ENCODE data around the gene DONSON.
A peak's percentile ranks its signal among the peaks of the same experiment; 100 is the strongest.

DONSON gene

GRCh38 chr21:33542640-33543504 is 45.6 kb downstream of the DONSON start, which contains the start of gene SON (continued):
- TF ChIP-seq ZNF266 (tag by site-specific recombination; IDR thresholded peaks at IDR 0.05; ENCODE audit: low read depth), result no peak
- peak; percentile 84 for TF ChIP-seq ZFHX2 (tag by site-specific recombination; conservative IDR thresholded peaks at IDR 0.05)
- 0 out of 2 replicates have a peak, but pooled peaks have one; percentile 31 for TF ChIP-seq AEBP2 (tag by site-specific recombination; IDR thresholded peaks at IDR 0.05; ENCODE audit: borderline replicate concordance)
- TF ChIP-seq PRDM2 (tag by site-specific recombination; IDR thresholded peaks at IDR 0.05; ENCODE audit: borderline replicate concordance), result no peak
- 0 out of 2 replicates have a peak, but pooled peaks have one; percentile 12 for TF ChIP-seq ZNF518A (tag by site-specific recombination; conservative IDR thresholded peaks at IDR 0.05; ENCODE audit: low read depth)
- no peak for TF ChIP-seq PRDM6 (tag by site-specific recombination; IDR thresholded peaks at IDR 0.05)
- TF ChIP-seq ZNF776 (tag by site-specific recombination; IDR thresholded peaks at IDR 0.05; ENCODE audit: borderline replicate concordance), result no peak
- TF ChIP-seq ZNF157 (tag by site-specific recombination; IDR thresholded peaks at IDR 0.05), result no peak
- peak; percentile 35; the same call in 1 of the 2 replicates for TF ChIP-seq OSR2 (tag by site-specific recombination; IDR thresholded peaks at IDR 0.05)
- TF ChIP-seq KLF16 (tag by site-specific recombination; IDR thresholded peaks at IDR 0.05), result peak; percentile 91
- TF ChIP-seq ZNF501 (tag by site-specific recombination; IDR thresholded peaks at IDR 0.05), result no peak
- peak; percentile 62; the same call in 1 of the 2 replicates for TF ChIP-seq ZNF366 (tag by site-specific recombination; conservative IDR thresholded peaks at IDR 0.05)
- TF ChIP-seq ZNF426 (tag by site-specific recombination; IDR thresholded peaks at IDR 0.05), result no peak
- 0 out of 2 replicates have a peak, but pooled peaks have one; percentile 47 for TF ChIP-seq ZNF23 (tag by site-specific recombination; IDR thresholded peaks at IDR 0.05; ENCODE audit: borderline replicate concordance)
- no peak for TF ChIP-seq ZNF354C (tag by site-specific recombination; IDR thresholded peaks at IDR 0.05; ENCODE audit: borderline replicate concordance, low read depth)
- peak; percentile 74; the same call in 1 of the 2 replicates for TF ChIP-seq OVOL3 (tag by site-specific recombination; IDR thresholded peaks at IDR 0.05)
- TF ChIP-seq ZBTB26 (tag by site-specific recombination; optimal IDR thresholded peaks at IDR 0.05), result no peak
- no peak for TF ChIP-seq ZNF585B (tag by site-specific recombination; IDR thresholded peaks at IDR 0.05)
- TF ChIP-seq ZNF514 (tag by site-specific recombination; IDR thresholded peaks at IDR 0.05), result no peak
- TF ChIP-seq EGR2 (tag by site-specific recombination; IDR thresholded peaks at IDR 0.05; ENCODE audit: low read depth), result no peak; the same call in 1 of the 2 replicates
- TF ChIP-seq ZNF843 (tag by site-specific recombination; IDR thresholded peaks at IDR 0.05), result 0 out of 2 replicates have a peak, but pooled peaks have one; percentile 18

Measured in HEK293 (cell line).